ENCODE results near the gene TEAD1. TPM values are rescaled to one million over a fixed set of nuclear protein-coding genes. Genes with fewer than 3 reads are reported as not detected.

TEAD1 gene
- total and polyA plus RNA-seq, 2 donors (not counting 3 experiments of a cell fraction or from before 2014, with no cell fraction given): 15.3 to 49.0 TPM

DNA sequence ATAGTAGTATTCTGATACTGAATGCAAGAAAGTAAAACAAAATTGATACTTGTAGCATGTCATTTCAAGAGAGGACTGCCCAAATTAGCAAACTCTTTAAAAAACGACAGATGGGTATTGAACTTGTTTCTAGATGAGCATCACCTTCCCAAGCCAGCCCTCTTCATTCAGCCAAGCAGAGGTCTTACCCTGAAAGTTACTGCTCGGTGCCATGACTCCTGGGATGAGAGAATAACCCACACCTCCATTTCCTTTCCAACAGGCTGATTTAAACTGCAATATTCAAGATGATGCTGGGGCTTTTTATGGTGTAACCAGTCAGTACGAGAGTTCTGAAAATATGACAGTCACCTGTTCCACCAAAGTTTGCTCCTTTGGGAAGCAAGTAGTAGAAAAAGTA, 250.4 kb downstream of the TEAD1 start:
- FAIRE-seq (no peak), DNase-seq (ENCODE audit: low read depth, low spot score) (no peak)
- Histone ChIP-seq H3K4me3 (replicated peaks in 1 of 3; ENCODE audit: insufficient read depth in 1 of 3, low read depth in 1 of 3, low read length in 3 of 3) (no peak overlapping the region), H3K27ac (ENCODE audit: insufficient read depth, low read depth, low read length) (no peak overlapping the region), H3K36me3 (ENCODE audit: control insufficient read depth in 2 of 2, extremely low read depth in 1 of 2, insufficient read depth in 2 of 2, low read length in 2 of 2) (peaks cover 0 to 6% of the 10 kb centered on the region in 2 experiments), H3K9me3 (replicated peaks; ENCODE audit: control insufficient read depth, insufficient read depth, low read length) (no peaks in the 10 kb centered on the region), H3K27me3 (ENCODE audit: control insufficient read depth in 2 of 2, insufficient read depth in 2 of 2, low read length in 2 of 2) (no peaks in the 10 kb centered on the region), H3K79me2 (ENCODE audit: control insufficient read depth, insufficient read depth, low read length) (no peaks in the 10 kb centered on the region), H2AFZ (ENCODE audit: low read depth, low read length) (no peak overlapping the region), H3K4me1 (ENCODE audit: control insufficient read depth, extremely low read depth, insufficient read depth, low read length) (no peaks in the 10 kb centered on the region), H3K9me1 (replicated peaks; ENCODE audit: control insufficient read depth, extremely low read depth, insufficient read depth, low read length) (no peaks in the 10 kb centered on the region), H3K9ac (replicated peaks; ENCODE audit: extremely low read depth, insufficient read depth, low read length) (no peak overlapping the region), H3K4me2 (ENCODE audit: insufficient read depth, low read length) (no peak overlapping the region), H4K20me1 (replicated peaks; ENCODE audit: control insufficient read depth, extremely low read depth, insufficient read depth, low read length) (no peaks in the 10 kb centered on the region)
- ChIA-PET CTCF (no interaction called here), POLR2A (no interaction called here)
- intact Hi-C loops (cut with micrococcal nuclease) (no loop called here), dilution Hi-C loops (cut with MboI; ENCODE audit: extremely low pct_ligation_motif_present, low sequenced_read_pairs) (no loop called here)
- no TSS peak for BruUV-seq (replicated peaks)
- TF ChIP-seq POLR2A (IDR thresholded peaks at IDR 0.05; ENCODE audit: low read depth, low read length): no peak
- TF ChIP-seq JUN (IDR thresholded peaks at IDR 0.05; ENCODE audit: borderline replicate concordance, insufficient read depth, insufficient read length, low read depth): no peak
- no peak for TF ChIP-seq GATA2 (IDR thresholded peaks at IDR 0.05; ENCODE audit: insufficient read depth, insufficient read length, low read depth, low read length)
- TF ChIP-seq EZH2 (IDR thresholded peaks at IDR 0.05; ENCODE audit: borderline replicate concordance, low read depth, low read length, severe bottlenecking): no peak
- TF ChIP-seq POLR2AphosphoS5 (IDR thresholded peaks at IDR 0.05; ENCODE audit: insufficient read depth, low read depth, low read length): no peak
- TF ChIP-seq FOS (IDR thresholded peaks at IDR 0.05; ENCODE audit: borderline replicate concordance, insufficient read depth, low read length): no peak
- TF ChIP-seq MYC (IDR thresholded peaks at IDR 0.05; ENCODE audit: low read depth, low read length): no peak
- TF ChIP-seq, protein P1, sequence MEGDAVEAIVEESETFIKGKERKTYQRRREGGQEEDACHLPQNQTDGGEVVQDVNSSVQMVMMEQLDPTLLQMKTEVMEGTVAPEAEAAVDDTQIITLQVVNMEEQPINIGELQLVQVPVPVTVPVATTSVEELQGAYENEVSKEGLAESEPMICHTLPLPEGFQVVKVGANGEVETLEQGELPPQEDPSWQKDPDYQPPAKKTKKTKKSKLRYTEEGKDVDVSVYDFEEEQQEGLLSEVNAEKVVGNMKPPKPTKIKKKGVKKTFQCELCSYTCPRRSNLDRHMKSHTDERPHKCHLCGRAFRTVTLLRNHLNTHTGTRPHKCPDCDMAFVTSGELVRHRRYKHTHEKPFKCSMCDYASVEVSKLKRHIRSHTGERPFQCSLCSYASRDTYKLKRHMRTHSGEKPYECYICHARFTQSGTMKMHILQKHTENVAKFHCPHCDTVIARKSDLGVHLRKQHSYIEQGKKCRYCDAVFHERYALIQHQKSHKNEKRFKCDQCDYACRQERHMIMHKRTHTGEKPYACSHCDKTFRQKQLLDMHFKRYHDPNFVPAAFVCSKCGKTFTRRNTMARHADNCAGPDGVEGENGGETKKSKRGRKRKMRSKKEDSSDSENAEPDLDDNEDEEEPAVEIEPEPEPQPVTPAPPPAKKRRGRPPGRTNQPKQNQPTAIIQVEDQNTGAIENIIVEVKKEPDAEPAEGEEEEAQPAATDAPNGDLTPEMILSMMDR (IDR thresholded peaks at IDR 0.05; ENCODE audit: extremely low read depth in 1 of 2, insufficient read depth in 1 of 2, low read depth in 1 of 2, low read length in 2 of 2): no peak
- TF ChIP-seq, protein P2, sequence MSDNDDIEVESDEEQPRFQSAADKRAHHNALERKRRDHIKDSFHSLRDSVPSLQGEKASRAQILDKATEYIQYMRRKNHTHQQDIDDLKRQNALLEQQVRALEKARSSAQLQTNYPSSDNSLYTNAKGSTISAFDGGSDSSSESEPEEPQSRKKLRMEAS (IDR thresholded peaks at IDR 0.05; ENCODE audit: insufficient read depth, insufficient read length): no peak
